ENCODE measurements around the gene ADCY5.
A peak's percentile ranks its signal among the peaks of the same experiment; 100 is the strongest.

ADCY5 gene

DNA sequence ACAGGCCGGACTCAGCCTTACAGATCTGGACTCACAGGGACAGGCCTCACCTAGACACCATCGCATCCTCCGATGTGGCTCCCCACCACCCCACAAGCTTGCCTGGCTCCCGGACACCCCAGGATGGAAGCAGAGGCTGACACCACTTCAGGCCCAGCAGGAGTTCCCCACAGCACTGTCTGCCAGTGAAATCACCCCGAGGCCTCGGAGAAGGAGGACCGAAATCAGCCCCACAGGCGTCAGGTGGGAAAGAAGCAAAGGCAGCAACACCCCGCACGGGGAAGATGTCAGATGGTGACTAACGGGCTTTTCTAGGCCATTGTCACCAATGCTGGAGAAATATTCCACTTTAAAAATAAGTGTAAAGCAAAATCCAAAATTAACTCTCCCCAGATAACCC, 18.6 kb downstream of the ADCY5 start:
- no peak for DNase-seq (ENCODE audit: low spot score)
- TF ChIP-seq, protein P1, sequence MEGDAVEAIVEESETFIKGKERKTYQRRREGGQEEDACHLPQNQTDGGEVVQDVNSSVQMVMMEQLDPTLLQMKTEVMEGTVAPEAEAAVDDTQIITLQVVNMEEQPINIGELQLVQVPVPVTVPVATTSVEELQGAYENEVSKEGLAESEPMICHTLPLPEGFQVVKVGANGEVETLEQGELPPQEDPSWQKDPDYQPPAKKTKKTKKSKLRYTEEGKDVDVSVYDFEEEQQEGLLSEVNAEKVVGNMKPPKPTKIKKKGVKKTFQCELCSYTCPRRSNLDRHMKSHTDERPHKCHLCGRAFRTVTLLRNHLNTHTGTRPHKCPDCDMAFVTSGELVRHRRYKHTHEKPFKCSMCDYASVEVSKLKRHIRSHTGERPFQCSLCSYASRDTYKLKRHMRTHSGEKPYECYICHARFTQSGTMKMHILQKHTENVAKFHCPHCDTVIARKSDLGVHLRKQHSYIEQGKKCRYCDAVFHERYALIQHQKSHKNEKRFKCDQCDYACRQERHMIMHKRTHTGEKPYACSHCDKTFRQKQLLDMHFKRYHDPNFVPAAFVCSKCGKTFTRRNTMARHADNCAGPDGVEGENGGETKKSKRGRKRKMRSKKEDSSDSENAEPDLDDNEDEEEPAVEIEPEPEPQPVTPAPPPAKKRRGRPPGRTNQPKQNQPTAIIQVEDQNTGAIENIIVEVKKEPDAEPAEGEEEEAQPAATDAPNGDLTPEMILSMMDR (IDR thresholded peaks at IDR 0.05): no peak
- Histone ChIP-seq H3K4me3 (peak overlapping the region; percentile 21), H3K27ac (peak overlapping the region; percentile 60 to 73)

DNA sequence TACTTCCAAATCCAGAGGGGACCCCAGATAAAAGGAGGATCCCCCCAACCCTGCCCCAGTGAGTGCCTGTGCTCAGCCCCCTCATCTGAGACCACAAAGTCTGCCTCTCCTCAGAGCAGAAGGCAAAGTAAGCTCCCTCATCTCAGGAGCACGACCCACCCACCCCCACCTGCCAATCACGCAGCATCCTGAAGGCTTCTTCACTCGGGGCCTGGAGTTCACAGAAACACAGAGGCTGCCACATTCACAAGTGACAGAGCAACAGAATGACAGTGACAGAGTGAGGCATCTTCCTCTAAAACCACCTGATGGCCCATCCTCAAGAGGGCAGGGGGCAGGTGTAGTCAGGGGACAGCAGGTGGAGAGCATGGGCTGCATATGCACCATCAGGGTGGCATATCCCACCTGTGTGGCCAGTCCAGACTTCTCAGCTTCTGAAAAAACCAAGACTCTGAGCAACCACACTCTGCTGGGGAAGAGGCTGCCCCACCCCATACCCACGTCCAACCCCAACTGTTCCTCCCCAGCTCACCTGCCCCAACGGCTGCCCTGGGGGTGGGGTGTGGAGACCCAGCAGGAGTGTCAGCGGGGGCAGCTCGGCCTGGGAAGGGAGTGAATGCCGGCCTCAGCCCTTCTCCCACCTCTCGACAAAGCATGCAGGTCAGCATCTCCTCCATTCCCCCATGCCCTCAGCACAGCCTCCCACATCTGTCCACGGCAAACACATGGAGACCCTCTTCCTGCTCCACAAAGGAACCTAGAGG, 19.3 kb downstream of the ADCY5 start:
- H3K27ac ChIP-seq: peak overlapping the region; percentile 60 to 73
- no peak overlapping the region for H3K4me3 ChIP-seq
- TF ChIP-seq, protein P1 (IDR thresholded peaks at IDR 0.05): no peak
- DNase-seq (ENCODE audit: low spot score): no peak

DNA sequence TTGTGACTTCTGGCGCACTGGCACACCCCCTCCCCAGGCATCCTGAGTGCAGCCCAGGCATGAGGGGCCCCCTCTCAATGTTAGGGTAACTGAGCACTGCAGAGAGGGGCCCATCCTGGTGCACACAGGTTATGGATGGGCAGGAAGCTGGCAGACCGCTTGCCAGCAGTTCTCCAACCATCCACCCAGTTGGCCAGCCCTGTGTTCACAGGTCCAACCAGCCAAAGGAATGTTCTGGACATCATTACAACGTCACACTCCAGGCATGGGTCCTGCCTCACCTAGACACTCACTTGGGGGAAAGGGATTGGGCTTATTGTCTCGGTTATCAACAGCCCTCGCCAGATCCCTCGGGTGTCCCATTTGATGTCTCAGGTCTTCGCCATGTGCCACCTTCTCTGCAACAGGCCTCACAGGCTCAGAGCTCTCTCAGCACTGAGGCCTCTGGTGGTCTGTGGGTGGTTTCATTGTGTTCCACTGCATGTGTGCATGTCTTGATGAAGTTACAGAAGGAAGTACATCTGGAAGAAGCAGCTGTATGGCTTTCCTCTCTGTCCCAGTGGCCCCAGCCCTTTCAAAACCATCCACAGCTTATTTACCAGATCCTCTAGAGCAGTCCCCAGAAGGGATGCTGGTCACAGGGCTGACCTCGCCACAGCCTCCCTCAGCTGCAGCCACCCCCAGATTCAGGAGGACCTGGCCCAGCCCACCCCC, 23.7 kb downstream of the ADCY5 start:
- no peak for DNase-seq (ENCODE audit: low spot score)
- TF ChIP-seq, protein P1 (IDR thresholded peaks at IDR 0.05): no peak
- H3K27ac ChIP-seq: peak overlapping the region; percentile 82 to 92
- no peak overlapping the region for H3K4me3 ChIP-seq

DNA sequence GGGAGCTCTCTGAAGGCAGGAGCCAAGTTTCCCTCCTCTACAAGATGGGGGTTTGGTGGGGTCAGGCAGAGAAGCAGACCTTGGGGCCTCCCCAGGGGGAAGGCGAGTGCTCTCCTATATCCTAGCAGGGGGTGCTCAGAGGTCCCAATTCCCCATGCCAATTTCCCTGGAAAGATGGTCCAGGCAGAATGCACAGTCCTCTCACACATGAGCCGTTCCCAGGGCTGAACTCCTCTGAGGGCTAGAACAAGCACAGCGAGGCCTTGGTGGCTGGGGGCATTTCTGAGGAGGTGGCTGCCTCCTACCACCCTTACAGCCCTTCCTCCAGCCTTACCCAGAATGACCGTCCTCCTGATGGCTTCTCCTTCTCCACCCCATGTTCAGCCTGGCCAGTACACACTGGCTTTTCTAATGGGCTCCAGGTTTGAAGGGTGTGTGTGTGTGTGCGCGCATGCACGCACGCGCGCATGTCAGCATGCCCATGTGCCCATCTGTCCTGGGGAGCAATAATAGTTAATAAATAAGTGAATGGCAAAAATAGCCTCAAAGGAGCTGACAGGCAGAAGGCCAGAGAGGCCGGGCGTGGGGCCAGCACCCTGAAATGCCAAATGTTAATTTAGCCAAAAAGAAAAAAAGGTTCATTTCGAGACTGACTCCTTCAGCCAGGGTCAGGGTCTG, 24.4 kb downstream of the ADCY5 start:
- DNase-seq (ENCODE audit: low spot score): no peak
- peak overlapping the region; percentile 12 for H3K4me3 ChIP-seq
- TF ChIP-seq, protein P1 (IDR thresholded peaks at IDR 0.05): no peak
- peak overlapping the region; percentile 82 to 92 for H3K27ac ChIP-seq

DNA sequence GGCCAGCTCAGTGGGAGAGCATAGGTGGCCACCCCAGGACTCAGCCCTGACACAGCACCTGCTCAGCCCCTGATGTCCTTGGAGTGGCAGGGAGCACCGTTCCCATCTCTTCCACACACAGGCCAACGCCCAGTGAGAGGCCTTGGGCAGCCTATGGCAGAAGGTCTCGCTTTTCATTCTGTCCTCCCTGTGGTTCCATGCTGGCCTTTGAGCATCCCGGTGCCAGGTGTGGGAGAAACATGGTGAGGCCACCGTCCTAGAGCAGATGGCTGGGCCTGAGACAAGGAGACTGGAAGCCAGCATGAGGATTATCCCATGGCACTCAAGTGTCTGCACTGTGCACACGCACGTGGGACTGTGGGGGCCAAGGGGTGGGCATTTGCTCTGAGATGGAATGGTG, 25.1 kb downstream of the ADCY5 start:
- Histone ChIP-seq H3K27ac (peak overlapping the region; percentile 82 to 92), H3K4me3 (peak overlapping the region; percentile 36)
- DNase-seq (ENCODE audit: low spot score): no peak
- TF ChIP-seq, protein P1 (IDR thresholded peaks at IDR 0.05): no peak

DNA sequence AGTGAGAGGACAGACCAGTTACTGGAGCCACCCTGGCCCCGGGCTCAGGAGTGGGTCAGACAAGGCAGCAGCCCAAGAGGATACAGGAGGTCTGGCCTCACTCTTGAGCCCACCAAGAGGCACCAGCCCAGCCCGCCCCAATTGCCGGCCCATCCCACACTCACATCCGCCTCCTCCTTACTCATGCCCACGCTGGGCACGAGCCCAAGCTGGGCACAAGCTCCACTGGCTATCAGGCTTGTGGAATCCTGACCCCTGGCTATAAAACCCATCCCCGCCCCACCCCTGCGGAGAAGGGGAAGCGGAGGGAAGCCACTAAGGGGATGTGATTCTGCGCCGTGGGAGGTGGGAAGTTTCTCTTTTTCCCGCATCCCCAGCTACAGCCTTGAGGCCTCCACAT, 25.9 kb downstream of the ADCY5 start:
- peak overlapping the region; percentile 82 to 92 for H3K27ac ChIP-seq
- TF ChIP-seq, protein P1 (IDR thresholded peaks at IDR 0.05): no peak
- no peak for DNase-seq (ENCODE audit: low spot score)

More for the DNA sequence above, 25.9 kb downstream of the ADCY5 start:
- H3K4me3 ChIP-seq: peak overlapping the region; percentile 36

All from coronary artery (tissue), 2 donors.